GM20431 (cell line): ENCODE data around the gene ERC2.

Experiments
- in situ Hi-C: fragments of 300-500 bp; cut with MseI, MboI; formaldehyde crosslinking; loops from one replicate; pipeline ENCODE4 v1.15.0; 2020; ENCODE audit warnings: low sequenced_read_pairs; ENCODE audit not compliant: unreplicated experiment

The ERC2 gene

GRCh38 chr3:55683666-55684270, 784.5 kb downstream of the ERC2 start:
- in situ Hi-C loops: no loop called here

- in situ Hi-C loops: no loop called here
These were observed 785.8 kb downstream of the ERC2 start for GRCh38 chr3:55682461-55682860.

GRCh38 chr3:55678546-55679216, 789.6 kb downstream of the ERC2 start:
- in situ Hi-C loops: no loop called here

DNA sequence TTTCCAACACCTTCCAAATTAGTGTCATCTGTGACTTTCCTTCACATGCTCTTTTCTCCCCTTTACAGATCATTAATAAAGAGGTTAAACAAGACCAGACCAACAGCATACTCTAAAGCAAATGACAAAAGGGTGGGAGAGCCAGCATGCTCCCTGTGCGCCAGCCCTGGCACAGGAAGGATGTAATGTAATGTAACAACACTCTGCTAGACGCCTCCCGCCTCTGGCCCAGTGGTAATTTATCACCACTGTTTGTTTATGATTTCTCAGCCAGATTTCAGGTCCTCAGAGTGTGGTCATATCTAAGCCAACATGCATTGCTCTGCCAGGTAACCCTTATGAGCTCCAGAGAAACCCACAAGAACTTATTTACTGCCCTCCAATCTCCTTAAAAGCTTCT, 791.6 kb downstream of the ERC2 start:
- in situ Hi-C loops: no loop called here

- in situ Hi-C loops: no loop called here
These were observed 792.8 kb downstream of the ERC2 start for GRCh38 chr3:55675478-55675877.

DNA sequence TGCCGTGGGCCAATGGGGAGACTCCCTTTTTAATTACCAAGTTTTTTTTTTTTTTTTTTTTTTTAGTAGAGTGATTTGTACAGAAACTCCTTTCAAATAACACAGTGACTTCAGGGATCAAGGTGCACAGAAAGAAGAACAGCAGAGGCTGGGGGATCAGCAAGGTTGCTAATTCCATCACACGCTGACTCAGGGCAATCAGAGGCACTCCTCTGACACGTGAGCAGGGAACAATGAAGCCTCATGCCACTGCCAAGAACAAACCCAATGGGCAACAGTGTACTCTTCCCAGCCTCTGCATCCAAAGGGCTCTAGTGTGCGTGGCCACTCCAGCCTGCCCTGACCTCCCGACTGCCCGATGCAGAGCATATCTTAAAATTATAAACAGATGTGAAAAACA, 794.5 kb downstream of the ERC2 start:
- in situ Hi-C loops: no loop called here

DNA sequence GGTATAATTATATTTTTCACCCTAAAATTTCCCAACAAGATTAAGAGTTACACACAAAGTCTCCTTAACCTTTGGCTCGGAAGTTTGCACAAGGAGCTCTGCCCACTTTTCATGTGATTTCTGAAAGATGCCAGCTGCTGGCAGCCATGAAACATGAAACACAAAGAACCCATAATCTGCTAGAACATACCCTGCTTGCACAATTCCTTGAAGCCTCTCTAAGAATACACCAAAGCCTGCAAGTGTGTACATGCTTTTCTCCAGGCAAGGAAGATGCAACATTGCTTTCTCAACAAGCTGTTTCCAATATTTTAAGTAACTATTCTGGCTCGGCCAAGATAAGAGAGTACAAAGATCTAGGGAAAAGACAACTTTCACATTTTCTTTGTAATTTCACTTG, 799.1 kb downstream of the ERC2 start:
- in situ Hi-C loops: no loop called here

DNA sequence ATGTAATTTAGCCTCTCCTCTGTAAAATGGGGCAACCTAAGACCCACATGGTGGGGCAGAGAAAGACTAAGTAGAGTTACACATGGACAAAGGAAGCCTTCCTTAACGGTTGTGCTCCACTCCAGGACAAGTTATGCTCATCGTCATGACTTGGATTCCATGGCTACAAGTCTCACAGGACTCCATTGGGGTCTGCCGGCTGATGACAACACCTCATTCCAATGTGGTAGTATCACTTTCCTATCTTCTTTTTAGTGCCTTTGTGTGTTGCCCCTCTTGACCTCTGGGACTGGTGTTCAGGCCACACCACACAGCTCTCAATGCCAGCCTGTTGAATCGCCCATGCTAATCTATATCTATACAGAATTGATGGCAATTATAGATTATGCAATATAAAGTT, 799.9 kb downstream of the ERC2 start:
- in situ Hi-C loops: no loop called here

- in situ Hi-C loops: no loop called here
These were observed 803.9 kb downstream of the ERC2 start for GRCh38 chr3:55664387-55664786.

DNA sequence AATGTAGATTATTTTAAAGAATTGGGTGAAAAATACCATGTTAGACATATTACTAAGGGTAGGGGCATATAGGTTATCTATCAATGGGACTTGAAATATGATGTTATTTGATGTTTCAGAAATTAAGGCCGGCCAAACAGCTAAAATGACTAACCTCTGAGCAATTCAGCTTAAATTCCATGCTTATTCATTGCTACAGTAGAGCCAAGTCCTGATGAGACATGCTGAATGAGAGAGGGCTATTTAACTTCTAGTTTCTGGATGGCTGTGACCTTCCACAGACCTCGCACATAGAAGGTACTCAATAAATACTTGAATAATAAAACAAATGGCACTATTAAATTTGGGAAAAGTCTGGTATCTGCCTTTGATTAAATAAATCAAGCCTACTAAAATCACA, 805.6 kb downstream of the ERC2 start:
- in situ Hi-C loops: no loop called here

- in situ Hi-C loops: no loop called here
These were observed 806.7 kb downstream of the ERC2 start for GRCh38 chr3:55661571-55661970.

GRCh38 chr3:55661141-55661540, 807.1 kb downstream of the ERC2 start:
- in situ Hi-C loops: no loop called here

DNA sequence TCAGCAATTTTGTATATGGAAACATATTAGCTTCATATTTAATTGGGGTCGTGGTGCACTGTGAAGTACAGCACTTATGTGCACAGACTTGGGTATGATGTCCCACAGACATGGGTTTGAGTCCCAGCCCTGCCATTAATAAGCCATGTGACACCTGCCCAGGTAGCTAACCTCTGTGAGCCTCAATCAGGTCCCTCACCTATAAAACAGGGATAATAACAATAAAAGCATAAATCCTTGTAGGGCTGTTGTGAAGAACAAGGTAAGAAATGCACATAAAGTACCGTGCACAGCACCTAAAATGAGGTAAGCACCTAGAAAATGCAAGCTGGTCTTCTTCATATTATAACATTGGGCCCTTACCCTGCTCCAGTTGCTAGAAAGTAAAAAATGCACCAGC, 807.6 kb downstream of the ERC2 start:
- in situ Hi-C loops: no loop called here

DNA sequence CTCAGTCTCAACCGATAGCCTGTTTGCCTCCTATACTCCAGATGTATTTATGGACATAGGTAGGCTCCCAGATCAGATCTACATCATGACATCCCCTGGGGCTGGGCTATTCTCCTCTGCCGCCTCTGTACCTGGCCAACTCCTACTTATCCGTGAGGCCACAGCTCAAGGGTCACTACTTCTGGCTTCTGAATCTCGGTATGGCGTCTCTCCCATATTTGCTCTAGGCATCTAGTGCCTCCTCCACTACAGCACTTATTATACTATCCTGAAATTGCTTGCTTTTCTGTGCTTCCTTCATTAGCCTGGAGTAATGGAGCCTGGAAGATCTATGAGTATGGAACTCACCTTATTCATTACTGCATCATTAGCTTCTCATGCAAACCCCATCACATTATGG, 808.6 kb downstream of the ERC2 start:
- in situ Hi-C loops: no loop called here

DNA sequence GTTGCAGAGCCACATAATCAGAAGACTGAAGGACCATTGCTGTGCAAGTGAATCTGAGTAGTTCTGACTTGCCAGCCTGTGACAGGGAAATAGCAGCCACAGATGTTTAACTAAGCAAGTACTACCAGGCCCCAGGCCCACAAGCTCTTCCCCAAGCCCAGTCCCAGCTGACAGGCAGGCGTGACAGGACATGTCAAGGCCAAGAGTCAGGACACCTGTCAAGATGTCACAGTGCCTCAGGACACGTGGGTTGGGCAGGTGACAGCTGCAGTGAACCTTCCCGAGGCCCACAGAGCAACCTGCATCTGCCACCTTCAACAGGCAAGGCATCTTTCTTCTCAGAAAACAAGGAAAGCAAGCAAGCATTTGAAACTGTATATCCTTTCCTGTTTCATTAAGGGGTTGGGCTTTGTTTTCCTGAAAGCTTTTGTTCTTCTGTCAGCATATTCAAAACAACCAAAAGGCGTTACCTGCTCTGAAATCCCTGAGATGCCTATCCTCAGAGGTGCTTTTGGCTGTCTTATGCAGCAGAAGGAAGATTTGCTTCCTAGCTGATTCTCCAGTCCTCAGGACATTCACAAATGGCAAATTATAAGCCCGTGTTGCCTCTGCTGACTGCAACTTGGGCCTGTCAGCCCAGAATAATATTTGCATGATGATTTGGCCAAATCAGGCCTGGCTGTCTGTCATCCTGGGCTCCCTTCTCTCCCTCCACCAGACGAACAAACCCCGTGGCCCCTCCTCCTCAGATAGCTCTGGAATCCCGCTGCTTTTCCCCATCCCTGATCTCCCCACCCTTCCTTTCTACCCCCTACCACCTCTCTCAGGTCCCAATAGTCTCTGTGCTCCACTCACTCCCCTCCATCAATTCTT, 809.3 kb downstream of the ERC2 start:
- in situ Hi-C loops: no loop called here

- in situ Hi-C loops: no loop called here
These were observed 810.0 kb downstream of the ERC2 start for GRCh38 chr3:55658270-55658669.

- in situ Hi-C loops: no loop called here
These were observed 812.7 kb downstream of the ERC2 start for GRCh38 chr3:55655544-55655943.

DNA sequence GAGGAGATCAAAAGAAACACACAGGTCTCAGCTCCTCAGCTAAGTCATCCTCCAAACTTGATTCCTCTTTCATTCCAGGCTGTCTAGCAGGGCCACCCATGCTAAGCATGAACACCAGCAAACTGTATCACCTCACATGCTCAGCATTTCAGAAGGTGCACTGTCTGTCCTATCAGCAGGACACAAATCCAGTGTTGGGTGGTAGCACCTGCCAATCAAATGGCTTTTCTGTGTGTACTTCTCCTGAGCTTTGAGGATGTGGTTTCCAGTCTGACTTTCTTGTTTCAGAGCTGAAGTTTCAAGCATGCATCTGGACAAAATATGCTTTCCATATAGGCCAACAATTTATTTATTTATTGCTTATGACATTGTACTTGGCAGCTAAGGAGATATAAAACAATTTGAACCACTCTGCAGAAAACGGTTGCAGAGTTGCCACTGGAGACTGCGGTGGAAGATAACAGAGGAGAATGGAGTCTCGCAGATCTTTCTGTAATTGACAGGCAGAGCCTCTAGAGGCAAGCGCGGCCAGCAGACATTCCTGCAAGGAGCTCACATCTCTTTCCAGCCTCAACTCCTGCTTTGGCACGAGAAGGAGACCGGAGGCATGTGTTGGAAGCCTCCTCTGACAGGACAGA, 814.0 kb downstream of the ERC2 start:
- in situ Hi-C loops: no loop called here

DNA sequence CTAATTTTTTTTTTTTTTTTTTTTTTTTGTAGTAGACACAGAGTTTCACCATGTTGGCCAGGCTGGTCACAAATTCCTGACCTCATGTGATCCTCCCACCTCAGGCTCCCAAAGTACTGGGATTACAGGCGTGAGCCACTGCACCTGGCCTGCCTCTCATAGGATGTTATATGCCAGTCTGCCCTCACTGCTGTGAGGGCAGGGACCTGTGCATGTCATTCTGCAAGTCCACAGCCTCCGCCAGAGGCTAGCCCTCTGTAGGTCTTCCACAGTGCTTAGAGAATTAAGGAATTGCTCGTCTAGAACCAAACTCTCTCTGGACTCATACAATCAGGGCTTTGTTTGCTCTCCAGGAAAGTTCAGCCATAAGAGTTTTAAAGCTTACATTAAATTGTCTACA, 817.3 kb downstream of the ERC2 start:
- in situ Hi-C loops: no loop called here

- in situ Hi-C loops: no loop called here
These were observed 818.3 kb downstream of the ERC2 start for GRCh38 chr3:55650011-55650410.

GRCh38 chr3:55649554-55649953, 818.7 kb downstream of the ERC2 start:
- in situ Hi-C loops: no loop called here
